Daoy (cell line): ENCODE results near the gene CHTOP. TPM values are rescaled to one million over a fixed set of nuclear protein-coding genes. Genes with fewer than 3 reads are reported as not detected.

Source experiments
- DNase-seq: peaks from one replicate; pipeline ENCODE4 v3.0.0-alpha.2; 2015; ENCODE audit warnings: low read depth
- total RNA-seq: library from RNA; depleted of rRNA; stranded (reverse); fragments of >200 nt; shearing (Covaris generic); gene quantifications from 2 replicates; pipeline ENCODE4 v1.2.3, GENCODE V29; 2014; rRNA removed

The CHTOP gene
- total RNA-seq, 1 experiment from 2014 or later, result 43.0 TPM

DNA sequence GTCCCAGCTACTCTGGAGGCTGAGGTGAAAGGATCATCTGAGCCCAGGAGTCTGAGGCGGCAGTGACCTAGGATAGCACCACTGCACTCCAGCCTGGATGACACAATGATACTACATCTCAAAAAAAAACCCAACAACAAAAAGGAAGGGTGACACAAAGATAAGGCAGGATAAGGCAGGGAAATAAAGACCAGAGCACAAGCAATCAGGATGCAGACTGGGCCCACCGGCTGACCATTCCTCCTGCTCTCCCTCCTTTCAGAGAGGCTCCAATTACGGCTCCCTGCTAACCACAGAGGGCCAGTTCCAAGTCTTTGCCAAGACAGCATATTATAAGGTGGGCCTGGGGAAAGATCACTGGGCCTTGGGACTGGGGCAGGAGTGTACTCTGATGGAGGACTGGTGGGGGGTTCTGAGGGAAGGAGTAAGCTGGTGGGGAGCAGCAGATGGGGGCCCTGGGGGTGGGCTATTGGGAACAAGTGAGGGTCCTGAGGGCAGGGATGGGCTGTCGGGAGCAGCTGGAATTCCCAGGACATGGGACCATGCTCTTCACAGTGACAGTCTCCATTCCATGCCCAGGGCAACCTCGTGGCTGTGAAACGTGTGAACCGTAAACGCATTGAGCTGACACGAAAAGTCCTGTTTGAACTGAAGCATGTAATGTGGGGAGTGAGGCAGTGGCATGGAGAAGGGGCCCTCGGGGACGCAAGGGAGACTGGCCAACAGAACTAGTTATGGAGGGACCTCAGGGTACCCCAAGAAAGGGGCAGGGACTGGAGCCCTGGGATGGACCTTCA, 51.9 kb downstream of the CHTOP start:
- no peak for DNase-seq

DNA sequence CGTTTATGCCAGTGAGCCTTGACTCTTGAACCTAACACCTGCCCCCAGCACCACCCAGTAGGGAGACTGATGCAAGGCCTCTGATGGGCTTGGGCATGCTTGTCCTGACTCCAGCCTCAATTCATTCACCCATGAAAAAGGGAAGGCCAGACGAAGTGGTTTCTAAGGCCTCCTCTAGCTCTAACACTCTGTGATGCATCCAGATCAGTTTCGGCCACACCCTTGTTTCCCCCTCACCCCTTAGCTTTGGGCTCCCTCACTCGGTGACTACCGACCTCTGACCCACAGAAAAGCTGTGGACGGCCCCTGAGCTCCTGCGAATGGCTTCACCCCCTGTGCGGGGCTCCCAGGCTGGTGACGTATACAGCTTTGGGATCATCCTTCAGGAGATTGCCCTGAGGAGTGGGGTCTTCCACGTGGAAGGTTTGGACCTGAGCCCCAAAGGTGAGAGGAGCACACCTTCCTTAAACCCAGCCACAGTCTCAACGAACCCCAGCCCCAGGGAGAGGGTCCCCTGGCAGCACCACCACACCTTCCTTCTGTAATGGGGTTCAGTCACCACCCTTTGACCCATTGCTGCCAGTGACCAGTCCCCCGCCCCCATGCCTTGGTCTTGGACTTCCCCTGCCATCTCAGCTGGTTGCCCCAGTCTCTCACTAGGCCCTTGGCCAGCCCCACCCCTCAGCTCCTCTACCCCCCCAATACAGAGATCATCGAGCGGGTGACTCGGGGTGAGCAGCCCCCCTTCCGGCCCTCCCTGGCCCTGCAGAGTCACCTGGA, 53.7 kb downstream of the CHTOP start:
- DNase-seq, result no peak

DNA sequence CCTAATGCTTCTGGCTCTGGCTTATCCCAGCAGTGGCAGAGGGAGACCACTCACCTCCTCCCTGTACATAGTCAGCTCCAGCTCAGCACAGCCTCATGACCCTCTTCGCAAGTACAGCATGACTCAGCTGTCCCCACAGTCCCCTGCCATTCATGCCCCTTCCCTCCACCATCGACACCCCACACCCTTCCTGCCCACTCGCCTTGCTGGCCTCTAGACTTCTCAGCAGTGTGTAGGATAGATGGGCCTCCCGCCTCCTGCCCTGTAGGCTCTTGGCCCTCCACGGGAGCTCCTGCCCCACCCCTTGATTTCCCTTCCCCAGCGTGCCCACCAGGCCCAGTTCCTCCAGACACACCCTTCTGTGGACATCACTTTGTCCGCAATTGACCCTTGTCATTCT, 54.4 kb downstream of the CHTOP start:
- DNase-seq, result no peak

DNA sequence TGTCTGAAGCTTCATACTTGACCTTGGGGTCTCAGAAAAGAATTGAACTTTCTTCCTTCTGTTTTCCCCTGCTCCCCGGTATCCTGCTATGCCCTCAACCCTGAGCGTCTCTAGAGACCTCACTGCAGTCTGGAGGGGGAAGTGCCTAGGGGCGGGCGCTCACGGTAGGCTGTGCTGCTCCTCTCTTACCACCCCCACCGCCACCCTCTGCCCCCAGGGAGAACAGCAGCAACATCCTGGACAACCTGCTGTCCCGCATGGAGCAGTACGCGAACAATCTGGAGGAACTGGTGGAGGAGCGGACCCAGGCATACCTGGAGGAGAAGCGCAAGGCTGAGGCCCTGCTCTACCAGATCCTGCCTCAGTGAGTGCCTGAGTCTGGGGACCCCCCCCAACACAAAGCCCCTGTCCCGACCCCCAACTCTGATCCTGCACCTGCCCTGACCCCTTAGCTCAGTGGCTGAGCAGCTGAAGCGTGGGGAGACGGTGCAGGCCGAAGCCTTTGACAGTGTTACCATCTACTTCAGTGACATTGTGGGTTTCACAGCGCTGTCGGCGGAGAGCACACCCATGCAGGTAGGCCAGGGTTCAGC, 55.0 kb downstream of the CHTOP start:
- no peak for DNase-seq

DNA sequence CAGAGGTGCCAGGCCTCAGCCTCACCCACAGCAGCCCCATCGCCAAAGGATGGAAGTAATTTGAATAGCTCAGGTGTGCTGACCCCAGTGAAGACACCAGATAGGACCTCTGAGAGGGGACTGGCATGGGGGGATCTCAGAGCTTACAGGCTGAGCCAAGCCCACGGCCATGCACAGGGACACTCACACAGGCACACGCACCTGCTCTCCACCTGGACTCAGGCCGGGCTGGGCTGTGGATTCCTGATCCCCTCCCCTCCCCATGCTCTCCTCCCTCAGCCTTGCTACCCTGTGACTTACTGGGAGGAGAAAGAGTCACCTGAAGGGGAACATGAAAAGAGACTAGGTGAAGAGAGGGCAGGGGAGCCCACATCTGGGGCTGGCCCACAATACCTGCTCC, 59.6 kb downstream of the CHTOP start:
- no peak for DNase-seq

Other genes with a start within 250 kb of the CHTOP start
- not detected in 2 replicates for gene S100A8, start 243.0 kb upstream of the CHTOP start, total RNA-seq
- gene S100A7A, start 217.5 kb upstream of the CHTOP start, total RNA-seq, result not detected in 2 replicates
- gene S100A7, start 173.4 kb upstream of the CHTOP start, total RNA-seq, result not detected in 2 replicates
- 428 and 491 TPM in 2 replicates for gene S100A6, start 98.1 kb upstream of the CHTOP start, total RNA-seq
- gene S100A5, start 93.1 kb upstream of the CHTOP start, total RNA-seq, result 0.34 TPM in 1 of 2 replicates, not detected in the other
- 15.7 and 20.6 TPM in 2 replicates for gene S100A4, start 88.3 kb upstream of the CHTOP start, total RNA-seq
- 9.0 and 12.2 TPM in 2 replicates for gene S100A3, start 84.8 kb upstream of the CHTOP start, total RNA-seq
- gene S100A2, start 68.2 kb upstream of the CHTOP start, total RNA-seq, result 86.8 and 88.6 TPM in 2 replicates
- 131 and 135 TPM in 2 replicates for gene S100A16, start 20.9 kb upstream of the CHTOP start, total RNA-seq
- not detected in 2 replicates for gene S100A14, start 17.7 kb upstream of the CHTOP start, total RNA-seq
- gene S100A13, start 6.6 kb upstream of the CHTOP start, total RNA-seq, result 126 and 201 TPM in 2 replicates
- gene S100A1, start 5.6 kb upstream of the CHTOP start, total RNA-seq, result 0.40 TPM in 1 of 2 replicates, not detected in the other
- gene SNAPIN, start 24.6 kb downstream of the CHTOP start, total RNA-seq, result 45.0 and 58.5 TPM in 2 replicates
- gene ILF2, start 36.9 kb downstream of the CHTOP start, total RNA-seq, result 617 and 629 TPM in 2 replicates
- not detected in 2 replicates for gene NPR1, start 44.6 kb downstream of the CHTOP start, total RNA-seq
- gene INTS3, start 94.0 kb downstream of the CHTOP start, total RNA-seq, result 31.0 and 34.6 TPM in 2 replicates
- gene SLC27A3, start 141.3 kb downstream of the CHTOP start, total RNA-seq, result 3.2 and 3.3 TPM in 2 replicates